Measurements from ENCODE around the gene PLCB4.

- TF ChIP-seq, protein P1, sequence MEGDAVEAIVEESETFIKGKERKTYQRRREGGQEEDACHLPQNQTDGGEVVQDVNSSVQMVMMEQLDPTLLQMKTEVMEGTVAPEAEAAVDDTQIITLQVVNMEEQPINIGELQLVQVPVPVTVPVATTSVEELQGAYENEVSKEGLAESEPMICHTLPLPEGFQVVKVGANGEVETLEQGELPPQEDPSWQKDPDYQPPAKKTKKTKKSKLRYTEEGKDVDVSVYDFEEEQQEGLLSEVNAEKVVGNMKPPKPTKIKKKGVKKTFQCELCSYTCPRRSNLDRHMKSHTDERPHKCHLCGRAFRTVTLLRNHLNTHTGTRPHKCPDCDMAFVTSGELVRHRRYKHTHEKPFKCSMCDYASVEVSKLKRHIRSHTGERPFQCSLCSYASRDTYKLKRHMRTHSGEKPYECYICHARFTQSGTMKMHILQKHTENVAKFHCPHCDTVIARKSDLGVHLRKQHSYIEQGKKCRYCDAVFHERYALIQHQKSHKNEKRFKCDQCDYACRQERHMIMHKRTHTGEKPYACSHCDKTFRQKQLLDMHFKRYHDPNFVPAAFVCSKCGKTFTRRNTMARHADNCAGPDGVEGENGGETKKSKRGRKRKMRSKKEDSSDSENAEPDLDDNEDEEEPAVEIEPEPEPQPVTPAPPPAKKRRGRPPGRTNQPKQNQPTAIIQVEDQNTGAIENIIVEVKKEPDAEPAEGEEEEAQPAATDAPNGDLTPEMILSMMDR (IDR thresholded peaks at IDR 0.05), result no peak
- no peak for TF ChIP-seq POLR2A (IDR thresholded peaks at IDR 0.05)
Measured at GRCh38 chr20:9514072-9514460, 445.2 kb downstream of the PLCB4 start.

All from adrenal gland (tissue), 5 donors.